Measurements from ENCODE around the gene NR1H2. TPM values are rescaled to one million over a fixed set of nuclear protein-coding genes. Genes with fewer than 3 reads are reported as not detected.
"Not testable (repeated sequence)": the region's sequence is repeated elsewhere in the genome, so short reads cannot be mapped to it uniquely, and the experiment has no call there.

Gene NR1H2
- total RNA-seq, 1 donor, result 113 TPM

DNA sequence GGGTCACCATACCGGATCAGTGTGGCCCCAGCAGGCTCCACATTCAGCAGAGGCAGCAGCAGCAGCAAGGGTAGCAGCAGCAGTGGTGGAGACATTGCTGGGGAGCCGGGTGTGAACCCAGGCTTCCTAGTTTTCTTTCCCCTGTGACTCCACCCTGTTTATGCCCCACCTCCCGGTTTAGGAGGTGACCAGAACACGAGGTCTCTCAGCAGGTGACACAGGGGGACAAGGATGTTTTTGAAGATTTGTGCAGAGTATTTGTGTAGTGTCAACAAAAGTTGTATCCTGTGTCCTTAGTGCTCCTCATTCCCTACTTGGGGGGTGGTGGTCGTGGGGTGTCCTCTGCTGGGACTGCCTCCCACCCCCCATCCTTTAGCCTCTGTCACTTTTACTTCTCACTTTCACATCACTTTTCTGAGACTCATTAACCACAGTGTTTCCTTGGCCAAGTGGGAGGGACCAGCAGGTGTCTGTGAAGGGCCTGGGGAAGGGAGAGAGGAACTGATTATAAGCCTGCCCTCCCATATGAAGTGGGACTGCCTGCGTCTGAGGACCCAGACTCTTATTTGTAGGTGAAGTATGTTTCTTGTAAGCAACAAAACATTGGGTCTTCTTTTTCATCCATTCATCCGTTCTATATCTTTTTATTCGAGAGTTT, 31.5 kb upstream of the NR1H2 start:
- Histone ChIP-seq H3K79me2 (ENCODE audit: insufficient read depth, low read length) (no peaks in the 10 kb centered on the region), H3K4me3 (ENCODE audit: insufficient read depth, low read length) (no peak overlapping the region), H4K20me1 (ENCODE audit: insufficient read depth, low read length) (no peaks in the 10 kb centered on the region), H3K27ac (ENCODE audit: low read depth, low read length) (no peak overlapping the region), H3K36me3 (ENCODE audit: insufficient read depth, low read length) (no peaks in the 10 kb centered on the region), H3K4me1 (ENCODE audit: insufficient read depth, low read length) (no peaks in the 10 kb centered on the region), H3K4me2 (ENCODE audit: insufficient read depth, low read length) (no peak overlapping the region), H3K9me3 (ENCODE audit: low read depth, low read length) (peaks cover 9% of the 10 kb centered on the region), H2AFZ (ENCODE audit: low read length) (no peak overlapping the region), H3K27me3 (ENCODE audit: insufficient read depth, low read length) (no peaks in the 10 kb centered on the region)
- peak; percentile 35 for DNase-seq (ENCODE audit: insufficient read length, low spot score, missing footprints)
- TF ChIP-seq, protein P1, sequence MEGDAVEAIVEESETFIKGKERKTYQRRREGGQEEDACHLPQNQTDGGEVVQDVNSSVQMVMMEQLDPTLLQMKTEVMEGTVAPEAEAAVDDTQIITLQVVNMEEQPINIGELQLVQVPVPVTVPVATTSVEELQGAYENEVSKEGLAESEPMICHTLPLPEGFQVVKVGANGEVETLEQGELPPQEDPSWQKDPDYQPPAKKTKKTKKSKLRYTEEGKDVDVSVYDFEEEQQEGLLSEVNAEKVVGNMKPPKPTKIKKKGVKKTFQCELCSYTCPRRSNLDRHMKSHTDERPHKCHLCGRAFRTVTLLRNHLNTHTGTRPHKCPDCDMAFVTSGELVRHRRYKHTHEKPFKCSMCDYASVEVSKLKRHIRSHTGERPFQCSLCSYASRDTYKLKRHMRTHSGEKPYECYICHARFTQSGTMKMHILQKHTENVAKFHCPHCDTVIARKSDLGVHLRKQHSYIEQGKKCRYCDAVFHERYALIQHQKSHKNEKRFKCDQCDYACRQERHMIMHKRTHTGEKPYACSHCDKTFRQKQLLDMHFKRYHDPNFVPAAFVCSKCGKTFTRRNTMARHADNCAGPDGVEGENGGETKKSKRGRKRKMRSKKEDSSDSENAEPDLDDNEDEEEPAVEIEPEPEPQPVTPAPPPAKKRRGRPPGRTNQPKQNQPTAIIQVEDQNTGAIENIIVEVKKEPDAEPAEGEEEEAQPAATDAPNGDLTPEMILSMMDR (IDR thresholded peaks at IDR 0.05; ENCODE audit: extremely low read depth, low read depth, low read length), result no peak

DNA sequence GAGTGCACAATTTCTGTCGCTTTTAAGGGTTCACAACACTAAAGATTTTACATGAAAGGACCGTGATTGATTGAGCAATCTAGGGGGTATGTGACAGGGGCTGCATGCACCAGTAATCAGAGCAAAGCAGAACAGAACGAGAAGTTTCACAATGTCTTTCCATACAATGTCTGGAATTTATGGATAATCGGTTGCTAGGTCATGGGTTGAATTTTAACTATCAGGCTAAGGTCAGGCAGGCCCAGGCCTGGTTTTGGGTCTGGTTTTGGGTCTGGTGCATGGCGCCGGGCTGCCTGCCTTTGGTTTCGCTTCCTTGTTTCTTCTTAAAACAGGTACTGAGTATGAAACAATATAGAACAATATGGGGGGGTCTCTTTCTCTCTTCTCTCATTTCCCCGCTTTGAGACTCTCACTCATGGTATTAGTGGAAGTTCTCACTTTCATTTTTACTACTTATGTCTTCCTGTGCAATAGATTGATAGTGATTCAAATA, 29.1 kb upstream of the NR1H2 start:
- H3K36me3 ChIP-seq (ENCODE audit: insufficient read depth, low read length); H3K27me3 ChIP-seq (ENCODE audit: insufficient read depth, low read length); H3K4me2 ChIP-seq (ENCODE audit: insufficient read depth, low read length); H3K4me1 ChIP-seq (ENCODE audit: insufficient read depth, low read length); H2AFZ ChIP-seq (ENCODE audit: low read length); H3K27ac ChIP-seq (ENCODE audit: low read depth, low read length); H4K20me1 ChIP-seq (ENCODE audit: insufficient read depth, low read length); H3K4me3 ChIP-seq (ENCODE audit: insufficient read depth, low read length); H3K79me2 ChIP-seq (ENCODE audit: insufficient read depth, low read length); H3K9me3 ChIP-seq (ENCODE audit: low read depth, low read length); DNase-seq (ENCODE audit: insufficient read length, low spot score, missing footprints): not testable (repeated sequence)

DNA sequence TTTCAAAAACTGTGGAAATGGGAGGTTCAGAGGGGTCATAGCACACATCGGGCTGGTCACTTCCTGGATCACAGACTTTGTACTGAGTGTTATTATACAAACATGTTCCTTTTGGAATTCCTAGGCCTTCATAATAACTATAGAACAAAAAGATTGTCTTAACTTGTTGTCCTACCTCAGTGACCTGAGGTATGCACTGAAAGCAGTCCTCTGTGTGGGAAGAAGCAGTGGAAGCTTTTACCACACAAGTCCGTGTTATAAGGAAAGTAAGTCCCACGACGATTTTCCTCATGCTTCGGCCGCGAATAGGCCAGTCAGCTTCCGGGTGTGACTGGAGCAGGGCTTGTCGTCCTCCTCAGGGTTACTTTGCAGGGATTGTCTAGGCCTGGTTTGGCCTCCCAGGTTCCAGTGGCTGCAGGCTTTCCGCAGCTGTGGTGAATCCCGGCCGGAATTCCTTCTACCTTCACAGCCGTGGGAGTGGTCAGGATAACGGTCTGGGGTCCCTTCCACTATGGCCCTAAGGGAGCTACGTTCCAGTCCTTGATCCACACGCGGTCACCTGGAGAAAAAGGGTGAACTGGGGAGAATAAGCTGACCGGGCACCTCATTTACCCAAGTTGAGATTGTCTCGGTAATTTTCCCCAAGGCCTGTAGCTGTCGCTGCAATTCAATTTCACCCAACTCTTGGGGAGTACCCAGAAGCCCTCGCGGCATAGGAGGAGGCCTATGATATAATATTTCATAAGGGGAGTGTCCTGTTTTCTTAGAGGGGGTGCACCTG, 26.8 kb upstream of the NR1H2 start:
- Histone ChIP-seq H3K27me3 (ENCODE audit: insufficient read depth, low read length) (no peaks in the 10 kb centered on the region), H3K9me3 (ENCODE audit: low read depth, low read length) (peaks cover 7% of the 10 kb centered on the region), H2AFZ (ENCODE audit: low read length) (no peak overlapping the region), H3K79me2 (ENCODE audit: insufficient read depth, low read length) (no peaks in the 10 kb centered on the region), H3K4me3 (ENCODE audit: insufficient read depth, low read length) (no peak overlapping the region), H4K20me1 (ENCODE audit: insufficient read depth, low read length) (no peaks in the 10 kb centered on the region), H3K4me2 (ENCODE audit: insufficient read depth, low read length) (no peak overlapping the region), H3K4me1 (ENCODE audit: insufficient read depth, low read length) (no peaks in the 10 kb centered on the region), H3K36me3 (ENCODE audit: insufficient read depth, low read length) (no peaks in the 10 kb centered on the region), H3K27ac (ENCODE audit: low read depth, low read length) (no peak overlapping the region)
- no peak for DNase-seq (ENCODE audit: insufficient read length, low spot score, missing footprints)
- TF ChIP-seq, protein P1 (IDR thresholded peaks at IDR 0.05; ENCODE audit: extremely low read depth, low read depth, low read length), result no peak

DNA sequence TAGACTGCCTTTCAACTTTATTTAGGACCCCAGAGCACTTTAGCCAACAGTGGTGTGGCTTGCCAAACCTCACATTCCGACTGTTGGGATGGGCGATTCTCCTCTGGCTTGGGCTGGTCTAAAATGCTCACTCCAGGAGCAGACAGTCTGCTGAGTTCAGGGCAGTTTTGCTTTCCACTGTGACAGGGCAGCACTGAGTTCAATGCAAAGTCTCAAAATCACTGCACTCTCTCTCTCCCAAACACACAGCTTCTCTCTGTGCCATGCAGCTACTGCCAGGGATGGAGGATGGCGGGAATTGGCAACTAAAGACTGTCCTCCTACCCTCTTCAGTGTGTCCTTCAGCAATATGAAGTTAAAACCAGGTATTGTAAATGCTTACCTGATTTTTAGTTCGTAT, 24.0 kb upstream of the NR1H2 start:
- Histone ChIP-seq H4K20me1 (ENCODE audit: insufficient read depth, low read length) (no peaks in the 10 kb centered on the region), H3K4me2 (ENCODE audit: insufficient read depth, low read length) (no peak overlapping the region), H3K27ac (ENCODE audit: low read depth, low read length) (no peak overlapping the region), H3K36me3 (ENCODE audit: insufficient read depth, low read length) (no peaks in the 10 kb centered on the region), H3K4me3 (ENCODE audit: insufficient read depth, low read length) (no peak overlapping the region), H3K27me3 (ENCODE audit: insufficient read depth, low read length) (no peaks in the 10 kb centered on the region), H3K79me2 (ENCODE audit: insufficient read depth, low read length) (no peaks in the 10 kb centered on the region), H3K4me1 (ENCODE audit: insufficient read depth, low read length) (no peaks in the 10 kb centered on the region), H3K9me3 (ENCODE audit: low read depth, low read length) (no peaks in the 10 kb centered on the region), H2AFZ (ENCODE audit: low read length) (no peak overlapping the region)
- TF ChIP-seq, protein P1 (IDR thresholded peaks at IDR 0.05; ENCODE audit: extremely low read depth, low read depth, low read length), result no peak
- DNase-seq (ENCODE audit: insufficient read length, low spot score, missing footprints), result no peak

DNA sequence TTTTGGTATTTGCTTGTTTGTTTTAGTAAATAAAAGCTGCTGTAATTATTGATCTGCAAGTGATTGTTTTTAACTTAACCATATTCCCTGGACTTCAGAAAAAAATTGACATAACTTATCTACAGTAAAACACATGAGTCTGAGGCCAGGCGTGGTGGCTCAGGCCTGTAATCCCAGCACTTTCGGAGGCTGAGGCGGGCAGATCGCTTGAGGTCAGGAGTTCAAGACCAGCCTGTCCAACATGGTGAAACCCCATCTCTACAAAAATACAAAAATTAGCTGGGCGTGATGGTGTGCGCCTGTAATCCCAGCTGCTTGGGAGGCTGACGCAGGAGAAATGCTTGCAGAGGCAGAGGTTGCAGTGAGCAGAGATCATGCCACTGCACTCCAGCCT, 22.8 kb upstream of the NR1H2 start:
- H2AFZ ChIP-seq (ENCODE audit: low read length); DNase-seq (ENCODE audit: insufficient read length, low spot score, missing footprints); H3K4me2 ChIP-seq (ENCODE audit: insufficient read depth, low read length); H3K4me1 ChIP-seq (ENCODE audit: insufficient read depth, low read length); H3K36me3 ChIP-seq (ENCODE audit: insufficient read depth, low read length); H3K79me2 ChIP-seq (ENCODE audit: insufficient read depth, low read length); H3K27me3 ChIP-seq (ENCODE audit: insufficient read depth, low read length); H3K27ac ChIP-seq (ENCODE audit: low read depth, low read length); H3K4me3 ChIP-seq (ENCODE audit: insufficient read depth, low read length); H4K20me1 ChIP-seq (ENCODE audit: insufficient read depth, low read length); H3K9me3 ChIP-seq (ENCODE audit: low read depth, low read length): not testable (repeated sequence)
